A549 (cell line): Measurements from ENCODE around the gene PSME3IP1.

ENCODE experiments used
- CHD2 ChIP-seq: fragments of 150-350 bp; IDR thresholded peaks from 2 replicates; pipeline ENCODE4 v1.6.1; 2014; ENCODE audit warnings: low read length; ENCODE audit not compliant: partially characterized antibody
- CTCF ChIP-seq: fragments of >200 bp; sonication (Bioruptor Twin); formaldehyde crosslinking; IDR thresholded peaks from 3 replicates; pipeline ENCODE4 v1.5.1; 2016
- ELK1 ChIP-seq: fragments of 150-350 bp; IDR thresholded peaks from 2 replicates; pipeline ENCODE4 v1.6.1; 2014; ENCODE audit warnings: low read depth, mild to moderate bottlenecking, low read length
- EP300 ChIP-seq, 2 experiments: fragments of >200 bp; sonication (Bioruptor Twin); formaldehyde crosslinking; IDR thresholded peaks; 2 replicates in 1 of 2; 3 replicates in 1 of 2; pipeline ENCODE4 v1.6.1; 2016 to 2017
- FOSL2 ChIP-seq, 2 experiments: fragments of 450-650 bp in 1 of 2; fragments of >200 bp in 1 of 2; sonication (Bioruptor Twin) in 1 of 2; formaldehyde crosslinking; IDR thresholded peaks; 2 replicates each; pipeline versions ENCODE4 v1.5.0 to v1.6.1; 2016 to 2020; ENCODE audit warnings: mild to moderate bottlenecking in 1 of 2, moderate library complexity in 1 of 2
- HES2 ChIP-seq: fragments of >200 bp; sonication (Bioruptor Twin); formaldehyde crosslinking; IDR thresholded peaks from 2 replicates; pipeline ENCODE4 v1.6.1; 2016
- MAX ChIP-seq: IDR thresholded peaks from 2 replicates; pipeline ENCODE4 v1.6.1; 2012
- PHF8 ChIP-seq: fragments of 200-600 bp; sonication (generic); IDR thresholded peaks from 2 replicates; pipeline ENCODE4 v1.6.1; 2016; ENCODE audit warnings: low read depth, mild to moderate bottlenecking, antibody characterized with exemption, moderate library complexity, borderline replicate concordance
- POLR2A ChIP-seq: IDR thresholded peaks from 2 replicates; pipeline ENCODE4 v1.6.1; 2012; ENCODE audit warnings: mild to moderate bottlenecking, low read length
- RAD21 ChIP-seq, 2 experiments: fragments of >200 bp in 1 of 2; sonication (Bioruptor Twin) in 1 of 2; formaldehyde crosslinking in 1 of 2; IDR thresholded peaks in 1 of 2; conservative IDR thresholded peaks in 1 of 2; 2 replicates in 1 of 2; 3 replicates in 1 of 2; pipeline ENCODE4 v1.6.1; 2012 to 2018; ENCODE audit warnings: inconsistent platforms in 1 of 2
- RFX5 ChIP-seq: fragments of 450-650 bp; IDR thresholded peaks from 2 replicates; pipeline ENCODE4 v1.7.1; 2014; ENCODE audit warnings: antibody characterized with exemption, mild to moderate bottlenecking, moderate library complexity
- SMC3 ChIP-seq: fragments of >200 bp; sonication (Bioruptor Twin); formaldehyde crosslinking; IDR thresholded peaks from 3 replicates; pipeline ENCODE4 v1.6.1; 2018; ENCODE audit warnings: inconsistent platforms

GRCh38 chr16:57137043-57137442 is 48.8 kb downstream of the PSME3IP1 start:
- TF ChIP-seq CHD2: no peak
- TF ChIP-seq RFX5: no peak
- no peak for TF ChIP-seq RAD21 (conservative IDR thresholded peaks at IDR 0.05 in 1 of 2, IDR thresholded peaks at IDR 0.05 in 1 of 2)
- no peak for TF ChIP-seq CTCF
- TF ChIP-seq EP300 (IDR thresholded peaks at IDR 0.05): no peak
- TF ChIP-seq POLR2A: no peak
- no peak for TF ChIP-seq SMC3
- TF ChIP-seq FOSL2 (IDR thresholded peaks at IDR 0.05): no peak
- no peak for TF ChIP-seq FOSL2 (CRISPR knock-in tag; IDR thresholded peaks at IDR 0.05)
- no peak for TF ChIP-seq PHF8
- TF ChIP-seq MAX: no peak
- no peak for TF ChIP-seq HES2
- no peak for TF ChIP-seq ELK1
